OCI-LY1 (cell line): ENCODE results near the gene DDX31.

Experiments
- CTCF ChIP-seq: fragments of 200-600 bp; sonication (generic), shearing (Covaris generic); IDR thresholded peaks from 2 replicates; pipeline ENCODE4 v1.5.1; 2017; ENCODE audit warnings: mild to moderate bottlenecking, antibody characterized with exemption, low read length, moderate library complexity, mixed read lengths
- EZH2 ChIP-seq: fragments of 200-600 bp; sonication (generic), shearing (Covaris generic); IDR thresholded peaks from 2 replicates; pipeline ENCODE4 v1.8.0; 2017; ENCODE audit warnings: borderline replicate concordance, mixed run types, mild to moderate bottlenecking, antibody characterized with exemption, low read length, moderate library complexity, mixed read lengths

DNA sequence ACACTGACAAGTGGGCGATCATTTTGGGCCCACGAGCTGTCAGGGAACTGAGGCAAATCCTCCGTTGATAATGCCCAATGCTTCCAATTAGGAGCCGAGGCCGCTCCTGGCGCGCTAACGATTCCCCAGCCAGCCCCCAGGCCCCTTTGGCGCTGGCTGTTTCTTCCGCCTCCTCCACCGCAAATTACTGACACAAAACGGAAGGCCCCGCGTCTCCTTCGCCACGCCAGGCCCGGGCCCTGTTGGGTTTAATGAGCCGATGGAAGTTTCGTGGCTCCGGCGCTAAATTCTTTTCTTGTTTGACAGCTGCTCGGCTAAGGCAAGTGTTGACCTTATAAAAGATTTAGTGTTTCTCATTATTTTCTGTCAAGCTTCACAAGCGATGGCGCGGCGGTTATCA, 113.1 kb downstream of the DDX31 start:
- TF ChIP-seq CTCF (no peak), EZH2 (no peak)
